Measurements from ENCODE around the gene RAPGEF4.

DNA sequence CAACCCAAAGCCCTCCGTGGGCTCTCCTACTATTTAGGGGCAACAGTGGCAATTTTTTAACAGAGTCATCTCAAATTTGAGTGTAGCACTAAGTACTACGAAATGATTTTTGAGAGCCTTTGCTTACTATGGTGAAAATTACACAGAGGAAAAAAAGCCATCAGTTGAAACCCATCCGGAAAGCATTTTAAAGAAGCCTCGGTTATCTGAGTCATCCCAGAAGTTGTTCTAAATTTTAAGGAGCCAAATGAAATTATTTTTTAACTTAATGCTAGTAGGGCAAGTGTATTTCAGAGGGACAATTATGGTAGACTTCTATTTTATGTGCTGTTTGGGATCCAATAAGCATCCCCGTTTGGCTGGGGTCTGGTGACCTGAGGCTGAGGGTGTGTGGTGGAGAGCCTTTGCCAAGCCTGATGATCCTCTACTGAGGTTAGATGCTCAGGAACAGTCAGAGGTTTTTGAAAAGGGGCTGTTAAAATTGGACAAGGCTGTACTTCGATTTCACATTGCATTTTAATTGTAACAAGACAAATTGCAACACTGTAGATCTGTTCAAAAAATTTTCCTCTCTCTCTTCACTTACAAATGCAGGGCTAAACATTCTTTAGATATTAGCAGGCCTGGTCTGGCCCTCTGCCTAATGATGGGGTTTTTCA is 47.0 kb downstream of the RAPGEF4 start:
- TF ChIP-seq, protein P1, sequence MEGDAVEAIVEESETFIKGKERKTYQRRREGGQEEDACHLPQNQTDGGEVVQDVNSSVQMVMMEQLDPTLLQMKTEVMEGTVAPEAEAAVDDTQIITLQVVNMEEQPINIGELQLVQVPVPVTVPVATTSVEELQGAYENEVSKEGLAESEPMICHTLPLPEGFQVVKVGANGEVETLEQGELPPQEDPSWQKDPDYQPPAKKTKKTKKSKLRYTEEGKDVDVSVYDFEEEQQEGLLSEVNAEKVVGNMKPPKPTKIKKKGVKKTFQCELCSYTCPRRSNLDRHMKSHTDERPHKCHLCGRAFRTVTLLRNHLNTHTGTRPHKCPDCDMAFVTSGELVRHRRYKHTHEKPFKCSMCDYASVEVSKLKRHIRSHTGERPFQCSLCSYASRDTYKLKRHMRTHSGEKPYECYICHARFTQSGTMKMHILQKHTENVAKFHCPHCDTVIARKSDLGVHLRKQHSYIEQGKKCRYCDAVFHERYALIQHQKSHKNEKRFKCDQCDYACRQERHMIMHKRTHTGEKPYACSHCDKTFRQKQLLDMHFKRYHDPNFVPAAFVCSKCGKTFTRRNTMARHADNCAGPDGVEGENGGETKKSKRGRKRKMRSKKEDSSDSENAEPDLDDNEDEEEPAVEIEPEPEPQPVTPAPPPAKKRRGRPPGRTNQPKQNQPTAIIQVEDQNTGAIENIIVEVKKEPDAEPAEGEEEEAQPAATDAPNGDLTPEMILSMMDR (IDR thresholded peaks at IDR 0.05): no peak
- TF ChIP-seq POLR2A (IDR thresholded peaks at IDR 0.05): no peak

All from Peyer's patch (tissue), 4 donors.